G401 (cell line): ENCODE results near the gene PTCHD4. TPM values are rescaled to one million over a fixed set of nuclear protein-coding genes. Genes with fewer than 3 reads are reported as not detected.
"Not testable (repeated sequence)": the region's sequence is repeated elsewhere in the genome, so short reads cannot be mapped to it uniquely, and the experiment has no call there.

Experiments
- DNase-seq: peaks from one replicate; pipeline ENCODE4 v3.0.0-alpha.2; 2015; ENCODE audit warnings: low spot score
- in situ Hi-C: cut with HindIII; loops from 2 replicates; pipeline ENCODE4 v1.10.0; 2016; ENCODE audit warnings: low sequenced_read_pairs, mixed read lengths
- total RNA-seq: library from RNA; depleted of rRNA; stranded (reverse); fragments of >200 nt; shearing (Covaris generic); gene quantifications from 2 replicates; pipeline ENCODE4 v1.2.3, GENCODE V29; 2014

Gene PTCHD4
- total RNA-seq, 1 experiment from 2014 or later = 2.0 TPM

DNA sequence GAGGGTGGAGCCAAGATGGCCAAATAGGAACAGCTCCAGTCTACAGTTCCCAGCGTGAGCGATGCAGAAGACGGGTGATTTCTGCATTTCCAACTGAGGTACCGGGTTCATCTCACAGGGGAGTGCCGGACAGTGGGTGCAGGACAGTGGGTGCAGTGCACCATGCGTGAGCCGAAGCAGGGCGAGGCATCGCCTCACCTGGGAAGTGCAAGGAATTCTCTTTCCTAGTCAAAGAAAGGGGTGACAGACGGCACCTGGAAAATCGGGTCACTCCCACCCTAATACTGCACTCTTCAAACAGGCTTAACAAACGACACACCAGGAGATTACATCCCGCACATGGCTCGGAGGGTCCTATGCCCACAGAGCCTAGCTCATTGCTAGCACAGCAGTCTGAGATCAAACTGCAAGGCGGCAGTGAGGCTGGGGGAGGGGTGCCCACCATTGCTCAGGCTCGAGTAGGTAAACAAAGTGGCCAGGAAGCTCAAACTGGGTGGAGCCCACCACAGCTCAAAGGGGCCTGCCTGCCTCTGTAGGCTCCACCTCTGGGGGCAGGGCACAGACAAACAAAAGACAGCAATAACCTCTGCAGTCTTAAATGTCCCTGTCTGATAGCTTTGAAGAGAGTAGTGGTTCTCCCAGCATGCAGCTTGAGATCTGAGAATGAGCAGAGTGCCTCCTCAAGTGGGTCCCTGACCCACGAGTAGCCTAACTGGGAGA lies 8.4 kb downstream of the PTCHD4 start:
- in situ Hi-C loops, DNase-seq: not testable (repeated sequence)

DNA sequence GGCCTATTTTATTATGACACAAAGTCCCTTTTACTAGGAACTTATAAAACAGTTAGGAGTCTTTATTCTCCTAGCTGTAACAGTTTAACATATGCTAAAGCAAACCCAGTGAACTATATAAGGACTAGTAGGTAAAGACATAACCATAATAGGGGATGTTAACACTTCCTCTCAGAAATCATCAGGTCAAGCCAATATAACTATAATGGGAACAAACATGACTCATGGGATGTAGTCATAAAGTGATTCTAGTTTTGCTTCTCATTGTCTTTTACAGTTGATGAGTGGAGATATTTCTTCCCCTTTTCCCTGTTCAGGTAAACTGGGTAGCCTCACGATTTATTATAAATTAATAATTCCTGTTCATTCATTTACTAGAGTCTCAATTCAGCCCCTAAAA lies 9.7 kb downstream of the PTCHD4 start:
- no peak for DNase-seq
- in situ Hi-C loops = no loop called here

DNA sequence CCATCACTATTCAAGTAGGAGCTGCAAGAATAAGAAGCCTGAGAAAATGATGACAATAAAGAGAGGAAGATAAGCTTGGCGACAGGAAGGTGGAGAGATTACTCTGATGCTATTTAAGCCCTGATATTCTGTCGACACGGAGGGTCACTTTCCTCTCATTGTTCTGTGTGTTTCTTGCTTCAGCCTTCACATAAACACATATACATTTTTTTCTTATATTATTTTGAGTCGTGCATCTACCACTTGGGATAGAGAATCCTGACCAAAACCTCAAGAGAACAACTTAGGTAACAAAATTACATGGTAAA lies 10.5 kb downstream of the PTCHD4 start:
- in situ Hi-C loops = no loop called here
- DNase-seq = no peak

DNA sequence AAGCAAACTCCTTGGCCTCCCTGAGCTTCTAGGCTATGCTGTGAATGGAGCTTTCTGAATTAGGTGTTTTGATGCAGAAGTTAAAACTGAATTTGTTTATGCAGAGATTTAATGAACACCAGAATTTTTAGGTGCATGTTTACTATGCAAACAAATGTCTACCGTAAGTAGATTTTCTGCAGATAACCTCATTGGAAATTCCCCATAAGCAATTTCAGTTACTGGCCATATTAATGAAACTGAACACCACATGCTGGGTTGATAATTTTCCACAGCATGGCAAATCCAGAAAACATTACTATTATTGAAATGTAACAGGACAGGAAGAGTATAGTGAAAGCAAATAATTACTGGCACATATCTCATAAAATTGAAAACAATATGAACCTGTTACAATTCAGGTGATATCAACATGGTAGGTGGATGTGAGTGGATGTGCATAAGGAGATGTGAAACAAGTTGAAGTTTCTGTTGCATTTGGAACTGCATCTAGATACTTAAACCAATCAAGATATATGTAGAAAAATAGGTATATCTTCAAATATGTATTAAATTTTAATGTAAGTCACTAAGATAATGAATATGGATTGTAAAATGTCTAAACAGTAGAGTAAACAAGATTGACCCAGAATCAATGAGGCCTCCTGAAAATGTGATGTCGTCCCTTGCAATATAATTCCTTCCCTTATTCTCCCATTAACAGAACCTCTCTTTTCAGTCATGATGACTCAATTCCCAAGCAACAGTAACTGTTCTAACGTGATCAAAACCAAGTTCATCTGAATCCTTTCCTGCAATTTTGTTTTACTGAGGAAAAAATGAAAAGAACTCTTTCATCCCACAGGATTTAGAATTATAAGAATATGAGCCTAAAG lies 11.0 kb downstream of the PTCHD4 start:
- in situ Hi-C loops = no loop called here
- DNase-seq = no peak

DNA sequence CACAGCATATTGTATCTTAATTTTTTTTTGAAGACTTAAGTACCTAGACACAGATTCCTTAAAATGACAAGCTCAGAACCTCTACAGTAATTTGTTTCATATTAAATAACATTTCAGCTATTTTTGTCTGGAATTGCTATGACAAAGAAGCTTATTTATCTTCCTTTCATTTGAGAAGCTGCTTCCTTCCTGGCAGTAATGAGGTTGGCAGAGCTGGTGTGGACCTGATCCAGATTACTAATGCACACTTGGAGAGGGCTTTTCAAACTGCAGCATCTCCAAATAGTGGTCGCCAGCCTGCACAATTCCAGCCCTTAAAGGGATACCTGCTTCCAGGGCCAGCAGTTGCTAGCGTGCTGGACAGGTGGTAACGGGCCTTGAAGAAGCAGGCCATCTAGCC lies 12.1 kb downstream of the PTCHD4 start:
- peak; percentile 56 for DNase-seq
- in situ Hi-C loops = no loop called here

GRCh38 chr6:48092550-48093217 lies 18.3 kb downstream of the PTCHD4 start:
- in situ Hi-C loops = no loop called here
- DNase-seq = no peak

- in situ Hi-C loops = no loop called here
- no peak for DNase-seq
These were observed 20.5 kb downstream of the PTCHD4 start for GRCh38 chr6:48090546-48090945.

GRCh38 chr6:48087448-48087847 lies 23.5 kb downstream of the PTCHD4 start:
- DNase-seq = no peak

GRCh38 chr6:48086187-48086586 lies 24.8 kb downstream of the PTCHD4 start:
- DNase-seq = no peak

More at GRCh38 chr6:48087448-48087847, 23.5 kb downstream of the PTCHD4 start:
- in situ Hi-C loops = no loop called here

DNA sequence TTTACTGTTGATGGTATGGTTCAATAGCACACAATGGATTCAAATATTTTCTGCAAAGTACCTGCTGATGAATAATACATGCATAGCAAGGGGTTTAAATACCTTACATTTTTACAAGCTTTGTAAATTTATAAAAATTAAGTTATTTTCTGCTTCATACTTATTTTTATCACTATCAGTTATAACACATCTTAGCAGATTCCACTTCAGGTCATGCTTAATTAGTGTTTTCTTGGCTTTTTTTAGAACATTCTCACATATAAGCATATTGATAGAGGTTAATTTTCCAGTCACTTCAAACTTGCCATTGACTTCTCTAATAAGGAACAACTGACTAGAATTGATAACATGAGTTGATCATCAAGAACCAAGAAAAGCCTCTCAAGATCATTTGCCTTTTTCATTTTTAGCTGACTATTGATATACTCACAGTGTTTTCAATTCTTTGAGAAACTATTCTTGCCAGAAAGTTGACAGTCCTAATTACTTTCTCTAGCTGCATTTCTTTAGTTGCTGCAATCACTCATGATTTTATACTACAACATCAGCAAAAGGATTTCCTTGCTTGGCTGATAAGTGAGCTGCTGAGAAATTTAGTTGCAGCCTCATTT lies 25.8 kb downstream of the PTCHD4 start:
- DNase-seq = no peak
- in situ Hi-C loops = no loop called here

More at GRCh38 chr6:48086187-48086586, 24.8 kb downstream of the PTCHD4 start:
- in situ Hi-C loops = no loop called here

DNA sequence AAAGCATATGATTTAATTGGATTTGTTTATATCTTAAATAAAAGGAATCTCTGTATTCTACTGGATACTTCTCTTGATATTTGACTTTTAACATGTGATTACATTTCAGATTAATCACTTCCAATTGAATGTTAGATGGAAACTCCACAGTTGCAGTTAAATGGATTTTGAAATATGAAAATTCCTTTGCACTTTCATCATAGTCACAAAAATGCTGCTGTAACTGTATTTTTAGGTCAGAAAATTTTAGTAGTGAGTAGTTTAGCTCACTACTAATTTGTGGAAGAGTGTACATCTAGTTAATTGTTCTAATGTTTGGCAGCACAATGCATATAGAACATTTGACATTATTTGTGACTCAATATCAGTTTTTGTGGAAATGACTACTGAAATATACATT lies 26.8 kb downstream of the PTCHD4 start:
- in situ Hi-C loops = no loop called here
- no peak for DNase-seq

- no peak for DNase-seq
- in situ Hi-C loops = no loop called here
These were observed 30.6 kb downstream of the PTCHD4 start for GRCh38 chr6:48080227-48081009.

DNA sequence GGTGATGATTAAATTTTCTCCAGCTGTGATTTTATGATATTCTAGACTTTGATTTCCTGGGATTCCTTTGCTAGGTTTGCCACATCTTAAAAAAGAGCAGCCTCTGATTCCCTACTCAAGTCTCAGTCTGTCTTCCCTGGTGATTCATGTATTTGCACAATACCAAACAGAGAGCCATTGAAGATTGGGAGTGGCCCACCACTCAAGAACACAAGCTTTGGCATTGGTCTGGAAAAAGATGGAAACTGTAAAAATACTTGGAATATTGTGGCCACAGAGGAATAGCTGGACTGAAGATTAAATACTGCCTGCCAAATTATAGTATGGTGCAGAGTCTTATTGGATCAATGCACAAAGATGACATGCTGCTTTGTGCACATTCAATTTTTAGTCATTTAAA lies 32.9 kb downstream of the PTCHD4 start:
- DNase-seq = no peak
- in situ Hi-C loops = no loop called here

- in situ Hi-C loops = no loop called here
- no peak for DNase-seq
These were observed 35.8 kb downstream of the PTCHD4 start for GRCh38 chr6:48075181-48075580.

GRCh38 chr6:48073976-48074767 lies 36.8 kb downstream of the PTCHD4 start:
- no peak for DNase-seq
- in situ Hi-C loops = no loop called here

DNA sequence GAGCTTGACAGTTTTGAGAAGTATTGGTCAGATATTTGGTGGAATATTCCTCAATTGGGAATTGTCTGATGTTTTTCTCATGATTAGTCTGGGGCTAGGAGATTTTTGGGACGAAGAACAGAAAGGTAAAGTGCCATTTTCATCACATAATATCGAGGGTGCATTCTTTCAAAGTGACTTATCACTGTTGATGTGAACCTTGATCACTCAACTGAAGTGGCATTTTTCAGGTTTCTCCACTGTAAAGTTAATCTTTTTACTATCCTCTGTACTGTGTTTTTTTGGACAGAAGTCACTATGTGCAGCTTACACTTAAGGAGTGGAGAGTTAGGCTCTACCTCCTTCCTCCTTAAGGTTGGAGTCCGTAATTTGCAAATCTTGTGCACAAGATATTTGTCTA lies 39.2 kb downstream of the PTCHD4 start:
- DNase-seq = no peak
- in situ Hi-C loops = no loop called here

DNA sequence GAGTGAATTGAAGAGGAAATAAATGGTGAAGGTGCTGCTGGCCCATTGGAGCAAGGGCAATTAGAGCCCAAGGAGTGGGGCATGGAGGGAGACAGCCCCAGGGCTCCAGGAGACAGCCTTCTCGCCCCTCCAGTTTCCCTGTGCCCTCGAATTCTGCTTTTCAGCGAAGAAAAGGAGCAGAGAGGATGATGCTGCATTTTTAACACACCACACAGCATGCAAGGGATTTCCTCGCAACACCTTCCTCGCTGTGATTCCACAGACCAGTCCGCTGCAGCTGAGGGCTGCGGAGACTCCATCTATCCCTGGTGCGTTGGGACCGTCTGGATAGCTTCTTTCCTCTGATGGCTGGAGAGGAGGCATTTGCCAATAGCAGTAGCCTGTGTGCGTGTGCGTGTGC lies 41.7 kb downstream of the PTCHD4 start:
- in situ Hi-C loops = no loop called here

More for the DNA sequence above, 41.7 kb downstream of the PTCHD4 start:
- DNase-seq = no peak
